Measurements from ENCODE around the gene MORC2.

DNA sequence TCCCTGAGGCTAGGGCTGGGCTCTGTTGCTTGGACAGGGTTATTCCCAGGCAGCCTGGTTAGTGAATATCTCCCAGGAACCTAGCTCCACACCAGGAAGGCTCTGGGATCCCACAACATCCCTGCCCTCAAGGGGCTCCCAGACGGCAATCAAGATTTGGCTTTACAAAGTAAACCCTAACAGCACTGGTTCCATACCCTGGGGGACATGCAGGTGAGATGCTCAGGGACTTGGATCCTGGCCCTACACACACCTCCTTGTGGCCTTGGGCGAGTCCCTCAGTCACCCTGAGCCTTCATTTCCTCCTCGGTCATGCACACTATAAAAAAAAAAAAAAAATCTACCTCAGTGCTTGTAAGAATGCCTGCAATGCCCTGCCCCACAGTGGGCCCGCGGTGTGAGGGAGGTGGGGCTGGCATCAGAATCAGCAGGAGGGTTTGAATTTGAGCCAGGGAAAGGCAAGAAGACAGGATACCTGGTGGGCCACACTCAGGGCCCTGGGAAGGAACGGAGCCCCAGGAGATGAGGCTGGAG, 86.3 kb downstream of the MORC2 start:
- TF ChIP-seq, protein P1, sequence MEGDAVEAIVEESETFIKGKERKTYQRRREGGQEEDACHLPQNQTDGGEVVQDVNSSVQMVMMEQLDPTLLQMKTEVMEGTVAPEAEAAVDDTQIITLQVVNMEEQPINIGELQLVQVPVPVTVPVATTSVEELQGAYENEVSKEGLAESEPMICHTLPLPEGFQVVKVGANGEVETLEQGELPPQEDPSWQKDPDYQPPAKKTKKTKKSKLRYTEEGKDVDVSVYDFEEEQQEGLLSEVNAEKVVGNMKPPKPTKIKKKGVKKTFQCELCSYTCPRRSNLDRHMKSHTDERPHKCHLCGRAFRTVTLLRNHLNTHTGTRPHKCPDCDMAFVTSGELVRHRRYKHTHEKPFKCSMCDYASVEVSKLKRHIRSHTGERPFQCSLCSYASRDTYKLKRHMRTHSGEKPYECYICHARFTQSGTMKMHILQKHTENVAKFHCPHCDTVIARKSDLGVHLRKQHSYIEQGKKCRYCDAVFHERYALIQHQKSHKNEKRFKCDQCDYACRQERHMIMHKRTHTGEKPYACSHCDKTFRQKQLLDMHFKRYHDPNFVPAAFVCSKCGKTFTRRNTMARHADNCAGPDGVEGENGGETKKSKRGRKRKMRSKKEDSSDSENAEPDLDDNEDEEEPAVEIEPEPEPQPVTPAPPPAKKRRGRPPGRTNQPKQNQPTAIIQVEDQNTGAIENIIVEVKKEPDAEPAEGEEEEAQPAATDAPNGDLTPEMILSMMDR (IDR thresholded peaks at IDR 0.05; ENCODE audit: insufficient read depth, low read length): no peak
- TF ChIP-seq POLR2AphosphoS5 (IDR thresholded peaks at IDR 0.05; ENCODE audit: low read depth): no peak
- no peak for TF ChIP-seq GABPA (IDR thresholded peaks at IDR 0.05; ENCODE audit: low read depth)
- TF ChIP-seq, protein P2, sequence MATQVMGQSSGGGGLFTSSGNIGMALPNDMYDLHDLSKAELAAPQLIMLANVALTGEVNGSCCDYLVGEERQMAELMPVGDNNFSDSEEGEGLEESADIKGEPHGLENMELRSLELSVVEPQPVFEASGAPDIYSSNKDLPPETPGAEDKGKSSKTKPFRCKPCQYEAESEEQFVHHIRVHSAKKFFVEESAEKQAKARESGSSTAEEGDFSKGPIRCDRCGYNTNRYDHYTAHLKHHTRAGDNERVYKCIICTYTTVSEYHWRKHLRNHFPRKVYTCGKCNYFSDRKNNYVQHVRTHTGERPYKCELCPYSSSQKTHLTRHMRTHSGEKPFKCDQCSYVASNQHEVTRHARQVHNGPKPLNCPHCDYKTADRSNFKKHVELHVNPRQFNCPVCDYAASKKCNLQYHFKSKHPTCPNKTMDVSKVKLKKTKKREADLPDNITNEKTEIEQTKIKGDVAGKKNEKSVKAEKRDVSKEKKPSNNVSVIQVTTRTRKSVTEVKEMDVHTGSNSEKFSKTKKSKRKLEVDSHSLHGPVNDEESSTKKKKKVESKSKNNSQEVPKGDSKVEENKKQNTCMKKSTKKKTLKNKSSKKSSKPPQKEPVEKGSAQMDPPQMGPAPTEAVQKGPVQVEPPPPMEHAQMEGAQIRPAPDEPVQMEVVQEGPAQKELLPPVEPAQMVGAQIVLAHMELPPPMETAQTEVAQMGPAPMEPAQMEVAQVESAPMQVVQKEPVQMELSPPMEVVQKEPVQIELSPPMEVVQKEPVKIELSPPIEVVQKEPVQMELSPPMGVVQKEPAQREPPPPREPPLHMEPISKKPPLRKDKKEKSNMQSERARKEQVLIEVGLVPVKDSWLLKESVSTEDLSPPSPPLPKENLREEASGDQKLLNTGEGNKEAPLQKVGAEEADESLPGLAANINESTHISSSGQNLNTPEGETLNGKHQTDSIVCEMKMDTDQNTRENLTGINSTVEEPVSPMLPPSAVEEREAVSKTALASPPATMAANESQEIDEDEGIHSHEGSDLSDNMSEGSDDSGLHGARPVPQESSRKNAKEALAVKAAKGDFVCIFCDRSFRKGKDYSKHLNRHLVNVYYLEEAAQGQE (IDR thresholded peaks at IDR 0.05; ENCODE audit: insufficient replicate concordance, low read depth): no peak
- TF ChIP-seq SPI1 (IDR thresholded peaks at IDR 0.05; ENCODE audit: borderline replicate concordance, low read depth): no peak
